ENCODE results near the gene RFXANK.

Gene RFXANK

GRCh38 chr19:19159534-19159933, 32.5 kb upstream of the RFXANK start:
- Histone ChIP-seq H3K9ac (ENCODE audit: low read length) (peak overlapping the region; percentile 23; the same call in 1 of the 2 replicates), H4K20me1 (ENCODE audit: insufficient read depth, low read length) (no peaks in the 10 kb centered on the region), H3K79me2 (ENCODE audit: insufficient read depth, low read length) (0 out of 2 replicates have a peak, but pooled peaks cover 4% of the 10 kb centered on the region), H3K27me3 (ENCODE audit: insufficient read depth, low read length) (no peaks in the 10 kb centered on the region), H3K4me1 (ENCODE audit: insufficient read depth, low read length, severe bottlenecking) (peaks cover 100% of the 10 kb centered on the region), H3F3A (ENCODE audit: insufficient read depth, low read length) (peaks cover 2% of the 10 kb centered on the region; the same call in 1 of the 2 replicates), H2AFZ (ENCODE audit: low read length) (no peak overlapping the region), H3K4me3 (ENCODE audit: low read depth, low read length, poor library complexity, severe bottlenecking) (no peak overlapping the region), H3K27ac (ENCODE audit: low read depth, low read length, poor library complexity, severe bottlenecking) (peak overlapping the region; percentile 97), H3K9me3 (ENCODE audit: low read length) (no peaks in the 10 kb centered on the region), H3K4me2 (ENCODE audit: low read length) (peak overlapping the region; percentile 6; the same call in 1 of the 2 replicates), H3K9me2 (ENCODE audit: low read depth, low read length) (no peaks in the 10 kb centered on the region), H3K36me3 (ENCODE audit: insufficient read depth, low read length) (peaks cover 10% of the 10 kb centered on the region; the same call in 1 of the 2 replicates)
- TF ChIP-seq, protein P1, sequence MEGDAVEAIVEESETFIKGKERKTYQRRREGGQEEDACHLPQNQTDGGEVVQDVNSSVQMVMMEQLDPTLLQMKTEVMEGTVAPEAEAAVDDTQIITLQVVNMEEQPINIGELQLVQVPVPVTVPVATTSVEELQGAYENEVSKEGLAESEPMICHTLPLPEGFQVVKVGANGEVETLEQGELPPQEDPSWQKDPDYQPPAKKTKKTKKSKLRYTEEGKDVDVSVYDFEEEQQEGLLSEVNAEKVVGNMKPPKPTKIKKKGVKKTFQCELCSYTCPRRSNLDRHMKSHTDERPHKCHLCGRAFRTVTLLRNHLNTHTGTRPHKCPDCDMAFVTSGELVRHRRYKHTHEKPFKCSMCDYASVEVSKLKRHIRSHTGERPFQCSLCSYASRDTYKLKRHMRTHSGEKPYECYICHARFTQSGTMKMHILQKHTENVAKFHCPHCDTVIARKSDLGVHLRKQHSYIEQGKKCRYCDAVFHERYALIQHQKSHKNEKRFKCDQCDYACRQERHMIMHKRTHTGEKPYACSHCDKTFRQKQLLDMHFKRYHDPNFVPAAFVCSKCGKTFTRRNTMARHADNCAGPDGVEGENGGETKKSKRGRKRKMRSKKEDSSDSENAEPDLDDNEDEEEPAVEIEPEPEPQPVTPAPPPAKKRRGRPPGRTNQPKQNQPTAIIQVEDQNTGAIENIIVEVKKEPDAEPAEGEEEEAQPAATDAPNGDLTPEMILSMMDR (IDR thresholded peaks at IDR 0.05; ENCODE audit: low read length): no peak
- TF ChIP-seq EZH2 (IDR thresholded peaks at IDR 0.05; ENCODE audit: borderline replicate concordance, low read length): no peak

DNA sequence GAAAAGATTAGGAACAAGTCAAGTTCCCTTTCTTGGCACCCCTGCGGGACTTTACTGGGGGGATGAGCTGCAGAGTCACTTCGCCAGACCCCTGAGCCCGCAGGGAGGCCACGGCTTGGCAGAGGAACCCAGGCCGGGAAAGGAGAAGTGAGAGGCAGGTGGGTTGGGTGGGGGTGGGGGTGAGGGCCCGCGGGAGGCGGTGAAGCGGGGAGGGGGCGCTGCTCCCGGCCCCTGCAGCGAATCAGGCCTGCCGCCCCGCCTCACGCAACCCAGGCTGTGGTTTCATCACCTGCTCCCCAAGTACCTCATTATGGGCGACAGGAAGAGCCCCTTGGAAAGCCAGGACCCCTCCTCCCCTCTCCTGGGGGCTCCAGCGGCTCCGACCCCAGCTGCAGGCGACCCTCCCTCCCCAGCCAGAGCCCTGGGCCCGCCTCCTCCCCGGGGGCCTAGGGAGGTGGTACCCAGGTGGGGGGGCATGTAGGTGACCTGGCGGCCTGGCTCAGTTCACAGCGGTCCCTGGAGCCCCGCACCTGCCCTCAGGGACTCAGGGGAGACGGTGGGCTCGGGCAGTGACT, 31.5 kb upstream of the RFXANK start:
- Histone ChIP-seq H3K9me3 (ENCODE audit: low read length) (no peaks in the 10 kb centered on the region), H2AFZ (ENCODE audit: low read length) (no peak overlapping the region), H3F3A (ENCODE audit: insufficient read depth, low read length) (peaks cover 2% of the 10 kb centered on the region), H3K9me2 (ENCODE audit: low read depth, low read length) (no peaks in the 10 kb centered on the region), H3K36me3 (ENCODE audit: insufficient read depth, low read length) (peaks cover 6% of the 10 kb centered on the region; the same call in 1 of the 2 replicates), H3K4me3 (ENCODE audit: low read depth, low read length, poor library complexity, severe bottlenecking) (peak overlapping the region; percentile 51), H3K27ac (ENCODE audit: low read depth, low read length, poor library complexity, severe bottlenecking) (peak overlapping the region; percentile 97), H3K4me1 (ENCODE audit: insufficient read depth, low read length, severe bottlenecking) (peaks cover 100% of the 10 kb centered on the region), H3K79me2 (ENCODE audit: insufficient read depth, low read length) (no peaks in the 10 kb centered on the region), H3K4me2 (ENCODE audit: low read length) (peak overlapping the region; percentile 72), H3K9ac (ENCODE audit: low read length) (peak overlapping the region; percentile 75), H4K20me1 (ENCODE audit: insufficient read depth, low read length) (no peaks in the 10 kb centered on the region), H3K27me3 (ENCODE audit: insufficient read depth, low read length) (no peaks in the 10 kb centered on the region)
- TF ChIP-seq EZH2 (IDR thresholded peaks at IDR 0.05; ENCODE audit: borderline replicate concordance, low read length): no peak
- TF ChIP-seq, protein P1 (IDR thresholded peaks at IDR 0.05; ENCODE audit: low read length): no peak

DNA sequence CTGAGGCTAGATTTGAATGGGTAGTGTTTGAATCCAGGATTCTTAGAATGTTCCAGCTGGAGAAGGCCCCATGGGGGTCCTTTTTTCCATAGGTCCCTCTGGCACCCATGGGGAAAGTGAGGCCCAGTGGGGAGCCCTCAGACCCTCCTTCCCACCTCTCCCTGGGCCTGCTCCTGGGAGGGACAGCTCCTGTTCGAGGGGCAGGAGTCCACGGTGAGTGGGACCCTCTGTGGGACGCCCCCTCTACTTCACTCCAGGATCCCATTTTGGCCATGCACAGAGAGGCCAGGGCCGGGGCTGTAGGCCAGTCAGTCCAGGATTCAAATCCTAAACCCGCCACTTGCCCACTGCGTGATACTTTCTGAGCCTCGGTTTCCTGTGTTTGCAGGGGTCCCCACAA, 29.6 kb upstream of the RFXANK start:
- TF ChIP-seq EZH2 (IDR thresholded peaks at IDR 0.05; ENCODE audit: borderline replicate concordance, low read length): no peak
- TF ChIP-seq, protein P1 (IDR thresholded peaks at IDR 0.05; ENCODE audit: low read length): no peak
- peak overlapping the region; percentile 72 for H3K4me2 ChIP-seq (ENCODE audit: low read length)
- peak overlapping the region; percentile 33; the same call in 1 of the 2 replicates for H3K9ac ChIP-seq (ENCODE audit: low read length)
- peaks cover 2% of the 10 kb centered on the region for H3F3A ChIP-seq (ENCODE audit: insufficient read depth, low read length)
- peaks cover 100% of the 10 kb centered on the region for H3K4me1 ChIP-seq (ENCODE audit: insufficient read depth, low read length, severe bottlenecking)
- H3K27me3 ChIP-seq (ENCODE audit: insufficient read depth, low read length): no peaks in the 10 kb centered on the region
- no peak overlapping the region for H2AFZ ChIP-seq (ENCODE audit: low read length)
- no peaks in the 10 kb centered on the region for H4K20me1 ChIP-seq (ENCODE audit: insufficient read depth, low read length)
- no peaks in the 10 kb centered on the region; the same call in 1 of the 2 replicates for H3K79me2 ChIP-seq (ENCODE audit: insufficient read depth, low read length)
- H3K36me3 ChIP-seq (ENCODE audit: insufficient read depth, low read length): peaks cover 8% of the 10 kb centered on the region; the same call in 1 of the 2 replicates
- H3K9me2 ChIP-seq (ENCODE audit: low read depth, low read length): no peaks in the 10 kb centered on the region
- H3K9me3 ChIP-seq (ENCODE audit: low read length): no peaks in the 10 kb centered on the region
- no peak overlapping the region for H3K4me3 ChIP-seq (ENCODE audit: low read depth, low read length, poor library complexity, severe bottlenecking)
- peak overlapping the region; percentile 97 for H3K27ac ChIP-seq (ENCODE audit: low read depth, low read length, poor library complexity, severe bottlenecking)
